ENCODE measurements around the gene MSH4.

GRCh38 chr1:75953461-75953860 lies 156.8 kb downstream of the MSH4 start:
- TF ChIP-seq POLR2AphosphoS5 (IDR thresholded peaks at IDR 0.05) (no peak), CTCF (IDR thresholded peaks at IDR 0.05) (no peak), POLR2A (IDR thresholded peaks at IDR 0.05) (no peak)
